Heart left ventricle (tissue), 13 donors: Measurements from ENCODE around the gene PDZD8.

Experiments
- CTCF ChIP-seq, 12 donors: fragments of 200-600 bp; sonication (generic) in 4 of 12; IDR thresholded peaks; one replicate each; pipeline versions ENCODE4 v1.5.0 to v1.8.0; 2018 to 2022; ENCODE audit warnings: antibody characterized with exemption in 12 of 12, mild to moderate bottlenecking in 5 of 12
- POLR2A ChIP-seq, 2 donors: fragments of 450-650 bp; IDR thresholded peaks; one replicate each; pipeline ENCODE4 v1.6.1; 2017; ENCODE audit warnings: antibody characterized with exemption in 2 of 2, mild to moderate bottlenecking in 2 of 2, moderate library complexity in 2 of 2
- donor health status: ischemic (EF 13 %, LVEDD 7.1; RV severe dilation, severe dysfunction).
- donor health status: DM: no; HTN: yes; CAD: no.
- donor health status: DM: no; HTN: no; CAD: no.
- donor health status: ischemic (EF 25% LVEDD 6.9; RV normal size, moderate dysfunction).
- donor health status: ischemic (EF 25% LVEDD 5.7; RV mildly dilated, moderate dysfunction).
- donor health status: ischemic (EF 35%, LVEDD 5.7; RV mildly dilated, moderate dysfunction).
- donor health status: nonischemic (EF 11% LVEDD 7.7; RV severe dilation, severe dysfunction).
- donor health status: DM: yes; HTN: yes; CAD: no.
- donor health status: PGD.
- donor health status: ischemic (EF 29% LVEDD 5.4; RV normal size, mild dysfunction).
- donor health status: nonischemic (EF 23%, LVEDD 6.1; RV moderate dilation, normal function).

GRCh38 chr10:117294735-117295134, 80.5 kb downstream of the PDZD8 start:
- no peak for TF ChIP-seq CTCF (IDR thresholded peaks at IDR 0.05)
- no peak for TF ChIP-seq POLR2A (IDR thresholded peaks at IDR 0.05)
